Astrocyte of the spinal cord (primary cell): ENCODE results near the gene FOLR3.

Experiments used
- DNase-seq: peaks from one replicate; pipeline ENCODE4 v3.0.0; 2011; ENCODE audit warnings: low read depth, low spot score
- H3K4me3 ChIP-seq: 2 replicates; pipeline ENCODE4 v1.5.1; 2011; ENCODE audit warnings: low read depth, mild to moderate bottlenecking, low read length, moderate library complexity
- CTCF ChIP-seq: IDR thresholded peaks from 2 replicates; pipeline ENCODE4 v1.5.1; 2012; ENCODE audit warnings: low read depth, mild to moderate bottlenecking, low read length, inconsistent platforms
- in situ Hi-C: cut with HindIII; loops from 2 replicates; pipeline ENCODE4 v1.10.0; 2017; ENCODE audit warnings: low sequenced_read_pairs

The FOLR3 gene

GRCh38 chr11:72112978-72113808, 22.3 kb upstream of the FOLR3 start:
- in situ Hi-C loops: no loop called here
- TF ChIP-seq CTCF: no peak

GRCh38 chr11:72114570-72114969, 21.0 kb upstream of the FOLR3 start:
- in situ Hi-C loops: no loop called here
- DNase-seq: no peak
- no peak for TF ChIP-seq CTCF
- no peak overlapping the region for H3K4me3 ChIP-seq

More at GRCh38 chr11:72112978-72113808, 22.3 kb upstream of the FOLR3 start:
- H3K4me3 ChIP-seq: peak overlapping the region; percentile 86
- no peak for DNase-seq

- no peak overlapping the region for H3K4me3 ChIP-seq
- no peak for TF ChIP-seq CTCF
- in situ Hi-C loops: no loop called here
- no peak for DNase-seq
Observed at GRCh38 chr11:72116019-72116755, 19.3 kb upstream of the FOLR3 start.

- H3K4me3 ChIP-seq: no peak overlapping the region
- no peak for TF ChIP-seq CTCF
- DNase-seq: no peak
- in situ Hi-C loops: no loop called here
Observed at GRCh38 chr11:72119198-72119597, 16.3 kb upstream of the FOLR3 start.

GRCh38 chr11:72120930-72121329, 14.6 kb upstream of the FOLR3 start:
- TF ChIP-seq CTCF: no peak
- in situ Hi-C loops: no loop called here

GRCh38 chr11:72122607-72123006, 12.9 kb upstream of the FOLR3 start:
- no peak for TF ChIP-seq CTCF
- no peak for DNase-seq
- no peak overlapping the region for H3K4me3 ChIP-seq
- in situ Hi-C loops: no loop called here

More at GRCh38 chr11:72120930-72121329, 14.6 kb upstream of the FOLR3 start:
- DNase-seq: no peak
- no peak overlapping the region for H3K4me3 ChIP-seq
